ENCODE results near the gene NDN. TPM values are rescaled to one million over a fixed set of nuclear protein-coding genes. Genes with fewer than 3 reads are reported as not detected.

Gene NDN
- polyA plus RNA-seq, 2 of the 4 experiments (the other 2 are of a cell fraction) = 0.08 to 0.67 TPM

GRCh38 chr15:23694592-23694991 is 7.5 kb upstream of the NDN start:
- ATAC-seq = no peak
- FAIRE-seq = no peak
- Histone ChIP-seq H3K9me3 (no peaks in the 10 kb centered on the region), H3K4me3 (no peak overlapping the region), H3K27ac (no peak overlapping the region), H3K4me2 (no peak overlapping the region), H3K4me1 (no peaks in the 10 kb centered on the region)
- no peak for TF ChIP-seq SREBF2 (IDR thresholded peaks at IDR 0.05)
- no peak for TF ChIP-seq RNF2 (IDR thresholded peaks at IDR 0.05; ENCODE audit: borderline replicate concordance, low read depth)
- no peak for TF ChIP-seq FOSL2 (IDR thresholded peaks at IDR 0.05)
- no peak for TF ChIP-seq FOSL2 (CRISPR knock-in tag; IDR thresholded peaks at IDR 0.05)
- TF ChIP-seq ZNF302 (CRISPR knock-in tag; IDR thresholded peaks at IDR 0.05) = no peak
- no peak for TF ChIP-seq MYC (IDR thresholded peaks at IDR 0.05; ENCODE audit: borderline replicate concordance, low read length)
- no peak for TF ChIP-seq CBX8 (IDR thresholded peaks at IDR 0.05)
- TF ChIP-seq POLR2AphosphoS2 (conservative IDR thresholded peaks at IDR 0.05; ENCODE audit: low read length) = no peak
- no peak for TF ChIP-seq ATOH8 (CRISPR knock-in tag; IDR thresholded peaks at IDR 0.05; ENCODE audit: low read depth)
- no peak for TF ChIP-seq SMC3 (IDR thresholded peaks at IDR 0.05)
- no peak for TF ChIP-seq POLR2A (IDR thresholded peaks at IDR 0.05; ENCODE audit: low read length)
- no peak for TF ChIP-seq MAFK (IDR thresholded peaks at IDR 0.05; ENCODE audit: partially characterized antibody)
- ChIA-PET CTCF (no interaction called here), POLR2A (no interaction called here)
- 89% methylated on average over 1 of the region's 1 CpG for WGBS (ENCODE audit: missing lambda C conversion rate)
- no peak for DNase-seq (ENCODE audit: low read depth in 1 of 2, low spot score in 1 of 2)

- no peak for DNase-seq (ENCODE audit: low read depth in 1 of 2, low spot score in 1 of 2)
- no peak overlapping the region for H3K27ac ChIP-seq
- WGBS (ENCODE audit: missing lambda C conversion rate) = 51% methylated on average over 5 of the region's 5 CpGs
- no peak for ATAC-seq
- H3K4me2 ChIP-seq = no peak overlapping the region
- no peak for FAIRE-seq
- H3K4me1 ChIP-seq = no peaks in the 10 kb centered on the region
- ChIA-PET CTCF (no interaction called here), POLR2A (no interaction called here)
- TF ChIP-seq KDM1A (IDR thresholded peaks at IDR 0.05; ENCODE audit: low read depth) (no peak), USF2 (IDR thresholded peaks at IDR 0.05) (no peak)
- no peak overlapping the region for H3K4me3 ChIP-seq
- H3K9me3 ChIP-seq = no peaks in the 10 kb centered on the region
Measured at GRCh38 chr15:23690450-23690852, 3.3 kb upstream of the NDN start.

- no peak for FAIRE-seq
- no peak overlapping the region for H3K4me2 ChIP-seq
Measured at GRCh38 chr15:23690015-23690414, 2.9 kb upstream of the NDN start.

More at GRCh38 chr15:23690015-23690414, 2.9 kb upstream of the NDN start:
- Histone ChIP-seq H3K27ac (no peak overlapping the region), H3K9me3 (no peaks in the 10 kb centered on the region), H3K4me1 (no peaks in the 10 kb centered on the region), H3K4me3 (no peak overlapping the region)
- WGBS (ENCODE audit: missing lambda C conversion rate) = 16% methylated on average over 4 of the region's 4 CpGs
- POLR2A ChIA-PET = no interaction called here
- DNase-seq (ENCODE audit: low read depth in 1 of 2, low spot score in 1 of 2) = no peak
- CTCF ChIA-PET = no interaction called here
- TF ChIP-seq CTCF (IDR thresholded peaks at IDR 0.05) = no peak
- no peak for TF ChIP-seq RARB (CRISPR knock-in tag; IDR thresholded peaks at IDR 0.05)
- TF ChIP-seq EP300 (IDR thresholded peaks at IDR 0.05) = no peak
- TF ChIP-seq TFCP2L1 (CRISPR knock-in tag; IDR thresholded peaks at IDR 0.05) = no peak
- TF ChIP-seq JUN (IDR thresholded peaks at IDR 0.05) = no peak
- TF ChIP-seq NPAS2 (CRISPR knock-in tag; IDR thresholded peaks at IDR 0.05; ENCODE audit: borderline replicate concordance) = no peak
- TF ChIP-seq EHMT2 (IDR thresholded peaks at IDR 0.05; ENCODE audit: low read depth) = no peak
- TF ChIP-seq MAX (IDR thresholded peaks at IDR 0.05) = no peak
- TF ChIP-seq HDAC2 (IDR thresholded peaks at IDR 0.05) = no peak
- TF ChIP-seq JUNB (IDR thresholded peaks at IDR 0.05) = no peak
- no peak for TF ChIP-seq ZSCAN20 (CRISPR knock-in tag; IDR thresholded peaks at IDR 0.05)
- TF ChIP-seq CHD2 (IDR thresholded peaks at IDR 0.05; ENCODE audit: low read length, partially characterized antibody) = no peak
- TF ChIP-seq USF2 (IDR thresholded peaks at IDR 0.05) = no peak
- no peak for TF ChIP-seq RCOR1 (IDR thresholded peaks at IDR 0.05; ENCODE audit: low read depth, low read length)
- TF ChIP-seq MYC (IDR thresholded peaks at IDR 0.05; ENCODE audit: borderline replicate concordance, low read length) = no peak
- no peak for TF ChIP-seq MAFK (IDR thresholded peaks at IDR 0.05; ENCODE audit: partially characterized antibody)
- no peak for TF ChIP-seq ZNF302 (CRISPR knock-in tag; IDR thresholded peaks at IDR 0.05)
- no peak for TF ChIP-seq POLR2A (IDR thresholded peaks at IDR 0.05; ENCODE audit: low read length)
- ATAC-seq = no peak
